Measurements from ENCODE around the gene TGFBI.
"Not testable (repeated sequence)": the region's sequence is repeated elsewhere in the genome, so short reads cannot be mapped to it uniquely, and the experiment has no call there.

Gene TGFBI

GRCh38 chr5:136043968-136044610 is 15.3 kb downstream of the TGFBI start:
- DNase-seq = no peak

- DNase-seq = not testable (repeated sequence)
These were observed 16.2 kb downstream of the TGFBI start for GRCh38 chr5:136045026-136045425.

GRCh38 chr5:136046246-136046645 is 17.5 kb downstream of the TGFBI start:
- DNase-seq = no peak

GRCh38 chr5:136047858-136048257 is 19.1 kb downstream of the TGFBI start:
- DNase-seq = no peak

- DNase-seq = no peak
These were observed 20.2 kb downstream of the TGFBI start for GRCh38 chr5:136048966-136049365.

GRCh38 chr5:136051486-136052220 is 22.9 kb downstream of the TGFBI start:
- DNase-seq = no peak

- DNase-seq = no peak
These were observed 24.0 kb downstream of the TGFBI start for GRCh38 chr5:136052692-136053335.

GRCh38 chr5:136053336-136054141 is 24.8 kb downstream of the TGFBI start:
- no peak for DNase-seq

GRCh38 chr5:136054142-136055019 is 25.6 kb downstream of the TGFBI start:
- DNase-seq = no peak

- no peak for DNase-seq
These were observed 27.0 kb downstream of the TGFBI start for GRCh38 chr5:136055612-136056309.

GRCh38 chr5:136056336-136056735 is 27.5 kb downstream of the TGFBI start:
- no peak for DNase-seq

- no peak for DNase-seq
These were observed 28.1 kb downstream of the TGFBI start for GRCh38 chr5:136056771-136057335.

- no peak for DNase-seq
These were observed 28.7 kb downstream of the TGFBI start for GRCh38 chr5:136057401-136058038.

- DNase-seq = no peak
These were observed 29.5 kb downstream of the TGFBI start for GRCh38 chr5:136058039-136058971.

GRCh38 chr5:136058972-136059354 is 30.2 kb downstream of the TGFBI start:
- DNase-seq = no peak

- no peak for DNase-seq
These were observed 32.2 kb downstream of the TGFBI start for GRCh38 chr5:136060963-136061362.

GRCh38 chr5:136061630-136062365 is 33.0 kb downstream of the TGFBI start:
- DNase-seq = no peak
